Activated gamma-delta T cell treated with Interleukin-2 at 50 U/mL for 16 hours (primary cell): ENCODE results near the gene HECTD1.
"Not testable (repeated sequence)": the region's sequence is repeated elsewhere in the genome, so short reads cannot be mapped to it uniquely, and the experiment has no call there.

Experiments used
- DNase-seq: peaks from one replicate; pipeline ENCODE4 v3.0.0-alpha.2; 2020

Gene HECTD1

DNA sequence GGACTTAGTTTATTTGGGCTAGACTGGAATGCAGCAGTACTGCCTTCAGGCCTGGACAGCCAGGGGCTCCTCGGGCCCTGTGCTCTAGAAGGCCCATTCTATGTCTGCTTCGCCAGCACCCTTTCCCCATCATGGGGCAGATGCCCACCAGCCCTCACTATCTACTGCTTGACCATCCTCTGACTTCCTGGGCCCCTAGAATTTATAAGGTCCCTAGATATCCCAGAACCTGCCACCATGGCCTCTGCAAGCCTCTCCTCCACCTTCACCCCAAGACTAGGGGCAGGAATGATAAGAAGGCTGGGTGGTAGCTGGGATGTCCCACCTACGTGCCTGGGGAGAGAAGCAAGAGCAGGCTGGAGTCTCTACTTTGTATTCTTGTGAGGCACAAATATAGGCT is 122.6 kb downstream of the HECTD1 start:
- no peak for DNase-seq

DNA sequence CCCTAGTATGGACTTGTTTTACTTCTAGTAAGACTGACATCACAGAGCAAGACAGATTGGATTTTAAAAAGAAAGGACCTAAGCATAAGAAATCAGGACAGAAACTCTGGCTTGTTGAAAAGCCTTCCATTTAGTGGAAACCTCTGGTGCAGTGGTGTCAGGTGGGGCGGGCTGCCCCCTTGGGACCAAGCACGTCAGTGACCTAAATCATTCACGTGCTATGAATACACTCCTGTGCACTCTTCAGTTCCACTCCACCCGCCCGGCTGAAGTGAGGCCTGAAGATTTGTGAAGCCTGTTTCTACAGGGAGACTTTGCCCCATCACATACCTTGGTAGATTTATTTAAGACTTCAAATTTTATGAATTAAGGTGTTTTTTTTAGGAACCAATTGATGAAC is 123.2 kb downstream of the HECTD1 start:
- DNase-seq, result no peak

DNA sequence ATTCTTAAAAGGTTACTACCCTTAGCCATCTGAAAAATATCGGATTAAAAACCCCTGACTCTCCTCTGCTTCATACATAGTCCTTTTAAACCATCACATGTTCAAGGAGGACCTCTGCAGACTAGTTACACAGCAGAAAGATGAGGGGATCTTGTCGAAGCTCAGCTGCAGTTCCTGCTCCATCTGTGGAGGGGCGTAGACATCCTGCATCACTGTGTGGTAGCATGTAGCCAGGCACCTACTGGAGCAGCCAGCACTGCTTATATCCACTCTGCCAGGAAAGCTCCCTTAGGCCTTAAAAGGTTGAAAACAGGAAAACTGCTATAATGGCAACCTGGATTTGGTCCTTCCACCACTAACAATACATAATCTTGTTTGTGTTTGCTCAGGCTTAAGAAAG is 123.8 kb downstream of the HECTD1 start:
- DNase-seq, result no peak

DNA sequence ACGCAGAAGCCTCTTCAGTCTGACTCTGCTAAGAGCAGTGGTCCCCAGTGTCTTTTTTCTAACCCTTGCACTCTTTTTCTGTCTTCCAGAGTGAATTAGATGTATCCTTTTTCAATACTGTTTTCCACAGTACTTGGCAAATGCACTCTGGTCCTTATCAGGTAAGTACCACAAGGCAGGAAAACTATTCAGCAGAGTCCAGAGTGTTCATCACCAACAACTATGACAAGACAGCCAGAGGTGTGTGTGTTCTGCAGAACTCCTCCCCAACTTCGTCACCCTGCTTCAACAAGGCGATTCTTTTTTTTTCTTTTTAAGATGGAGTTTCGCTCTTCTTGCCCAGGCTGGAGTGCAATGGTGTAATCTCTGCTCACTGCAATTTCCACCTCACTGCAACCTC is 127.1 kb downstream of the HECTD1 start:
- no peak for DNase-seq

DNA sequence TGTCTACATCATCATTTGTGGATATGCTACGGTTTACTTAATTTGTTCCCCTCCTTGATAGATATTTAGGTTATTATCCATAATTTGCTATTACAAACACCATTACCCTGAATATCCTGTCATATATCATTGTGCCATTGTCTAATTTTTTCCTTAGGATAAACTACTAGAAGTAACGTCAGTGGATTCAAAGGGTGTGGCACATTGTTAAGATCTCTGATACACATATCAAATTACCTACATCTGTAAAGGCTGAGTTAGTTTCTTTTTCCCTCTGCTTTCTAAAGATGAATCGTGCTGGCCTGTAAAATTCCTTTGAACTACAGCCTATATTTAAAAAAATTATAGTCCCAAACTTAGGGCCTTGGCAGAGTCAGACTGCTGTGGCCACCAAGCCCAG is 127.5 kb downstream of the HECTD1 start:
- no peak for DNase-seq

DNA sequence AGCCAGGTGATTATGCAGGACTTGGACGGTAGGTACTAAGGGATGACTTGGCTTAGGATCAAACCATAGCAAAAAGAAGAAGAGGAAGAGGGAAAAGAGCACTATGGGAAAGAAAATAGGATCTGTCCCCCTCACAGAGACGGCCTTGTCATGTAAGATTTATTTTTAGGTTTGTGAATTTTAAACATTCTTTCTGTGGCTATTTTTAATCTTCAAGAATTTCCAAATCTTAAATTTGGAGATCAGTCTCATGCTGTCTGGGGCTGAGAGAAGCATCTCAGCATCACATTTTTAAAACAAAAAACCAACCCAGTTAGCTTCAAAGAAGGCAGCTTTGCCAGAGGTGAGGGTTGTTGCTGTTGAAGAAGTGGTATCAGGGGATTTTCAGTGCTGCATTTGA is 128.8 kb downstream of the HECTD1 start:
- no peak for DNase-seq

DNA sequence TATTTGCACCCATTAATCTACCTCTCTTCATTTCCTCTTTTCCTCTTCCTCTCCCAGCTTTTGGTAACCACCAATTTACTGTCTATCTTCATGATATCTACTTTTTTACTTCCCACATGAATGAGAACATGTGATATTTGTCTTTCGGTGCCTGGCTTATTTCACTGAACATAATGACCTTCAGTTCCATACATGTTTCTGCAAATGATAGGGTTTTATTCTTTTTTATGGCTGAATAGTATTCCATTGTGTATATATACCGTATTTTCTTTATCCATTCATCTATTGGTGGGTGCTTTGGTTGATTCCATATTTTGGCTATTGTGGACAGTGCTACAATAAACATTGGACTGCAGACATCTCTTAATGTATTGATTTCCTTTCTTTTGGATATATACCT is 132.4 kb downstream of the HECTD1 start:
- no peak for DNase-seq

DNA sequence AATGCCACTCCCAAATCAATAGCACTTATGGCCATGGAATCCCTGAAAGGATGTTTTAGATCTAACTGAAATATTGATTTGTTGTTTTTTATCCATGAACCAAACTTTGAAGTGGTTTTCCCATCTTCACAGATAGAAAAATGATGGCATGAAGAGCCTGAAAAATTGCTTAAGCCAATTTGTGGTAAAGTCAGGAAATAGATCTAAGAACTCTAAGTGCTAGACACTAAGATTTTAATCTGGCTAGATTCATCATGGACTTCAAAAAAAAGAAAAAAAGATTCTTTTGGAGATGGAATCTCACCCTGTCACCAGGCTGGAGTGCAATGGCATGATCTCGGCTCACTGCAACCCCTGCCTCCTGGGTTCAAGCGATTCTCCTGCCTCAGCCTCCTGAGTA is 136.4 kb downstream of the HECTD1 start:
- no peak for DNase-seq

DNA sequence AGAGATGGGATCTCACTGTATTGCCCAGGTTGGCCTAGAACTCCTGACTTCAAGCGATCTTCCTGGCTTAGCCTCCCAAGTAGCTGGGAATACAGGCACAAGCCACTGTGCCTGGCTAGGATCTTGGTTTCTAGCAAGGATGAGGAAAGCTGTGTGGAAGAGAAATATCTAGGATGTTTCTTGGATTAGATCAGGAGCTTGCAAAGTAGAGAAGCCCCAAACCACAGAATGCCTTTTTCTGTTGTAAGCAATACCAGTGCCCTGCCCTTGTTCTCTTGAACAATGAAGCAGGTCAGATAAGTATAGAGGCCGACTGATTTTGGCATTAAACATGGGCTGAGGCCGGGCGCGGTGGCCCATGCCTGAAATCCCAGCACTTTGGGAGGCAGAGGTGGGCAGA is 137.2 kb downstream of the HECTD1 start:
- DNase-seq, result no peak

DNA sequence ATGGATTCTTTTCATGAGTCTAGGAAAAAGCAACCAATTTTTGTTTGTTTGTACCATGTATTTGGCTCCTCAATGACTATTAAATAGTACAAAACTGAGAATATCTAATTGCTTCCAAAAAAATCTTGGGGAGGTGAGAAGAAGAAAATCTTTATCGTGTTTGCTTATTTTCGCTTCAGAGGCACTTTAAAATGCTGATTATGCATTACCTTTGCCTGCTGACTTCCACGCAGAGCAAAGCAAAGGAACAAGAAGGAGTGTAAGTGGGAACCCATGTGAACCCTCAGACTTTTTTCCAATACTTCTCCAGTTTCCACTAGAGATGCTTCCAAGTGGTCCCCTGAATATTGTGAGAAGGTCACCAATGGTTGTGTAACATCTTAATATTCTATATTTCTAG is 138.2 kb downstream of the HECTD1 start:
- no peak for DNase-seq

DNA sequence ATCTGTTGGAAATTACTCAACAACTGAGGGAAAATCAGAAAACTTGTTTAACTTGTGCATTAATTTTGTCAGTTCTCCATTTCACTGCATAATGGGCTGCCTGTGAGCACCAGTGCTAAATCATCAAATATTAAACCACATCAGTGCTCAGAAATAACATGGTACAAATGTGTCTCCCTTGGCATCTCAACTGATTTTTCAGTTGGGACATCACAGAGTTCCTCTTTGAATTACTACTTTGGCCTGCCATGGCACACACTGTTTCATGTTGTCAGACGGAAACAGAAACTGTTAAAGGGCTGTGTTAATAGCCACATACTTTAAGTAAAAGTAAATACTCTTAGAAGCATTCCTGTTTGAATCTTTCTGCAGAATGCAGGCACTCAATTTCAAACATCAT is 139.4 kb downstream of the HECTD1 start:
- no peak for DNase-seq

DNA sequence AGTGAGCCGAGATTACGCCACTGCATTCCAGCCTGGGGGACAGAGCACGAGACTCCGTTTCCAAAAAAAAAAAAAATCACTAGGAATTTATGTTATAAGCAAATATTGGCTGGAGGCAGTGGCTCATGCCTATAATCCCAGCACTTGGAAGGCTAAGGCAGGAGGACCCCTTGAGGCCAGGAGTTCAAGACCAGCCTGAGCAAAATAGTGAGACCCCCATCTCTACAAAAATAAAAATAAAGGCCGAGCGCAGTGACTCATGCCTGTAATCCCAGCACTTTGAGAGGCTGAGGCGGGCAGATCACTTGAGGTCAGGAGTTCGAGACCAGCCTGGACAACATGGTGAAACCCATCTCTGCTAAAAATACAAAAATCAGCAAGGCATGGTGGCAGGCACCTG is 144.7 kb downstream of the HECTD1 start:
- not testable (repeated sequence) for DNase-seq

DNA sequence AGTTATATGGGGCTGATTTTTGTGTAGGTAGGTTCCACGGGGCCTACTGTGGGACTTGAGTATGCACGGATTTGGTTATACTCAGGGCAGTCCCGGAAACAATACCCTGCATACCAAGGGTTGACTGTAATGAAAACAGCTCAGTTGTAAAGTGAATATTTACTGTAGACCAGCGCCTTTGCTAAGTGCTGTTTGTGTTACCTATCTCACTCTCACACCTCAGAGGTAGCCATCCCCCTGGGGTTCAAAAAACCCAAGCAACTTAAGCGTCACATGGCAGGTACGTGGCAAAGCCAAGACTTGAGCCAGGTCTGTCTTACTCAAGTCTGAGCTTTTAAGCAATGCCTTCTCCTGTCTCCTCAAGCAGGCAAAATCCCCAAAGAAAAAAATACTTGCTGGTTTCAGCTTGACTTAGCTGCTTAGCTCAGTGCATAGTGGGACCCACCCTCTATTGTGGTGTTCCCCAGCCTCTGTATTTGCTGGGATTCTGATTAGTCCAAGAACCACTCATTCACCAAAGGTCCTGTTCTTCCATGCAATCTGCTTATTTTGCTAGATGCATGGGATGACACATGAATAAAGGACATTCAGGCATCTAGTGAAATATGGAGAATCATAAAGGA is 147.2 kb downstream of the HECTD1 start:
- DNase-seq, result no peak

DNA sequence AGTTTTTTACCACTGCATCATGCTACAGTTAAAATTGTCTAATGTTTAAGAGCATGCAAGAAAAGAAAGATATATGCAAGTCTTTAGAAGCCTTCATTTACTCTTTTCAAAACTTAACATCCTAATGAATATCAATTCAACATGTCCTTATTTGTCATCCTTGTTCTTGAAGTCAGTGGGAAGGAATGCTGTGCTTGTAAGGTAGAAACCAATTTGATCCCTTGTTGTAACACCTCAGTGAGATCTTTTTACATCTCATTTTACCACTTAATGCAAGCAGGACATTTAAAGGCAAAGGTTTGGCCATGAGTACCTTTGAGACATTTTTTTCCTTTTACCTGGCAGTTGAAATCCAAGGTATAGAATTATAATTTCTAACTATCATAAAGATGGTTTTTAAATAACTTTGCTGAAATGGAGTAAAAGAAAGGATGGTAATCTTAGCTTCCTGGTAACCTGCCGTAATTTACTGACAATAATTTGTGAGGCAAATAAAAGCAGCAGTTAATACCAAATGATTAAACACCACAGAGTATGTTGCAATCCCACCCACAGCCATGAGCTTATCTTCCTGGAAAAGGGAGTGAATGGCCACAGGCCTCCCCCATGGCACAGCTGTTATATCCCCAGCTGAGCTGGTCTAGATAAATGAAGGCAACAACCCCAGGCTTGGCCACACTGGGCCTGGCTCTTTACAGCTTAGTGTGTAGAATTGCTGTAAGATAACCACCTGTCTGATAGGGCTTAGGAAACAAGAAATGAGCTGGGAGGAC is 148.3 kb downstream of the HECTD1 start:
- no peak for DNase-seq

DNA sequence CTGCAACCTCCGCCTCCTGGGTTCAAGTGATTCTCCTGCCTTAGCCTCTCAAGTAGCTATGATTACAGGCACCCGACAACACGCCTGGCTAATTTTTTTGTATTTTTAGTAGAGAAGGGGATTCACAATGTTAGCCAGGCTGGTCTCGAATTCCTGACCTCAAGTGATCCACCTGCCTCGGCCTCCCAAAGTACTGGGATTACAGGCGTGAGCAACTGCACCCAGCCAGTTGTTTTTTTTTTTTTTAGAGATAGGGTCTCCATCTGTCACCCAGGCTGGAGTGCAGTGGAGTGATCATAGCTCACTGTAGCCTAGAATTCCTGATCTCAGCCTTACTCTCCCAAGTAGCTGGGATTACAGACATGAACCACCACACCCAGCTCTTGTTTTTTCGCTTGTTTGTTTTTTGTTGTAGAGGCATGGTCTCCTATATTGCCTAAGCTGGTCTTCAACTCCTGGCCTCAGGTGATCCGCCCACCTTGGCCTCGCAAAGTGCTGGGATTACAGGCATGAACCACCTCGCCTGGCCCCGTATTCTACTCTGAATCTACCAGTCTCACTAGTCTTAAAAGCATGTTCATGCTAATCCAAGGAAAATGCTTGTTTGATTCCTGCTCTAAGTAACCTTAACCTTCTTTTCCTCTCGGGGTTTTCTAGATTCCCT is 149.8 kb downstream of the HECTD1 start:
- DNase-seq, result no peak

DNA sequence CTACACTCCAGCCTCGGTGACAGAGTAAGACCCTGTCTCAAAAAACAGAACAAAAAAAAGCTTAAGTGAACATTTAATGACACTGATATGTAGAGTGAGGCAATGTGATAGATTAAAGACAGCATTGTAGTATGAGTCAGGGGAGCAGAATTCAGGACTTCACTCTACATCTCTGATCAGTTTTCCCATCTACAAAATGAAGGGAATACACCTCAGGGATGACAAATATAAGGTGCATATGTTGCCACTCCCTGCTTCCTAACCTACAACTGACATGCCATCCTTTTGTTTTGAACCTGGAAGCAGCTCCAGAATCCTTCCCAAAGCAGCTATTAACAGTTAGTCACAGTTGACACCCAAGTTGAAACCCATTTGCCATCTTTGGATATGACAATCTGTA is 150.6 kb downstream of the HECTD1 start:
- no peak for DNase-seq

DNA sequence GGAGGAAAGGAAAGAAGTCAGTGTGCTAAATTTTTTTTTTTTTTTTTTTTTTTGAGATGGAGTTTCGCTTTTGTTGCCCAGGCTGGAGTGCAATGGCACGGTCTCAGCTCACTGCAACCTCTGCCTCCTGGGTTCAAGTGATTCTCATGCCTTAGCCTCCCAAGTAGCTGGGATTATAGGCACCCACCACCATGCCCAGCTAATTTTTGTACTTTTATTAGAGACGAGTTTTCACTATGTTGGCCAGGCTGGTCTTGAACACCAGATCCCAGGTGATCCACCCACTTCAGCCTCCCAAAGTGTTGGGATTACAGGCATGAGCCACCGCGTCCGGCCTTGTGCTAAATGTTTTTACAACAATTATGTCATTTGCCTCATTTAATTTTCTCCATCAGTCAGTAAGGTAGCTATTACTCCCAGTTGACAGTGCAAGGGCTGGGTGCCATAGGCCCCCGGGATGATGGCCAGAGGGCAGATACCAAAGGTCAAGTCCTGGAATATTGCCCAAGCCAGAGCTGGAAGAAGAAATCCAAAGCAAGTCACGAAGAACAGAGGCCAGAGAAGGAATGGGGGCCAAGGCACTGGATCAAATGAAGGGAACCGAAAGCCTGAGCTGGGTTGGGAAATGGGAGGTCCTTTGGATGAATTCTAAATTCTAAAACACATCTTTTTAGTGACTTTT is 154.5 kb downstream of the HECTD1 start:
- not testable (repeated sequence) for DNase-seq

DNA sequence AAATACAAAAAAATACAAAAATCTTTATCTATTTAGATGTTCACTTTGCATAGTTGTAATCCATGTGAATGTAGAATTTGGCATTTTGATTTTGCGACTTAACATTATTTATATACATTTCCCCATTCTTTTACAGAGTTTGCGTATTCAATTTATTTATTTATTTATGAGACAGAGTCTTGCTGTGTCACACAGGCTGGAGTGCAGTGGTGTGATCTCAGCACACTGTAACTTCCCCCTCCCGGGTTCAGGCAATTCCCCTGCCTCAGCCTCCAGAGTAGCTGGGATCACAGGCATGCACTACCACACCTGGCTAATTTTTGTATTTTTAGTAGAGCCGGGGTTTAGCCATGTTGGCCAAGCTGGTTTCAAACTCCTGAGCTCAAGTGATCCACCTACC is 156.1 kb downstream of the HECTD1 start:
- no peak for DNase-seq

DNA sequence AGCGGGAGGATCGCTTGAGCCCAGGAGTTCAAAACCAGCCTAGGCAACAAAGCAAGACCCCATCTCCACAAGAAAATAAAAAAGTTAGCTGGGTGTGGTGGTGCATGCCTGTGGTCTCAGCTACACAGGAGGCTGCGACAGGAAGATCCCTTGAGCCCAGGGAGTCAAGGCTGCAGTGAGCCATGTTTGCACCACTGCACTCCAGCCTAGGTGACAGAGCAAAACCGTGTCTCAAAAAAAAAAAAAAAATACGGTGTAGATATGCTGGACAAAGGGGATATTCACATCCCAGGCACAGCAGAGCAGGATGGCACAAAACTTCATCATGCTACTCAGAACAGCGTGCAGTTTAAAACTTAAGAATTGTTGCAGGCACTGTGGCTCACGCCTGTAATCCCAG is 156.6 kb downstream of the HECTD1 start:
- no peak for DNase-seq
